Measurements from ENCODE around the gene CDPF1. TPM values are rescaled to one million over a fixed set of nuclear protein-coding genes. Genes with fewer than 3 reads are reported as not detected.
A peak's percentile ranks its signal among the peaks of the same experiment; 100 is the strongest.

The CDPF1 gene
- total and polyA plus RNA-seq, 10 donors = 7.7 to 19.6 (median 9.5) TPM

- H3K27ac ChIP-seq = peak overlapping the region in 2 of 8 donors; percentile 42 to 60
- H3K4me3 ChIP-seq = no peak overlapping the region
- TF ChIP-seq CTCF (IDR thresholded peaks at IDR 0.05 in 8 of 11, conservative IDR thresholded peaks at IDR 0.05 in 3 of 11) = no peak
- no peak for TF ChIP-seq POLR2AphosphoS5 (IDR thresholded peaks at IDR 0.05)
- TF ChIP-seq POLR2A (IDR thresholded peaks at IDR 0.05) = no peak
- peaks cover 4 to 56% (median 25%) of the 10 kb centered on the region in 6 donors for H3K4me1 ChIP-seq
- peaks cover 0 to 68% (median 13%) of the 10 kb centered on the region in 6 donors for H3K36me3 ChIP-seq
- no peak for DNase-seq
- WGBS, 5 donors = 61 to 86% (median 79%) methylated on average over 9 to 10 of the region's 10 CpGs
- no peaks in the 10 kb centered on the region for H3K27me3 ChIP-seq (replicated peaks in 1 of 7)
- intact Hi-C loops (cut with DNase I; ENCODE audit: low total_unique reads) = no loop called here
- H3K9me3 ChIP-seq = no peaks in the 10 kb centered on the region
These were observed 8.0 kb downstream of the CDPF1 start for GRCh38 chr22:46242076-46242475.

- WGBS, 5 donors = 62 to 82% (median 70%) methylated on average over 5 of the region's 5 CpGs
- Histone ChIP-seq H3K27ac (peak overlapping the region in 2 of 8 donors; percentile 42 to 60), H3K4me1 (peaks cover 4 to 54% (median 25%) of the 10 kb centered on the region in 6 donors)
These were observed 8.6 kb downstream of the CDPF1 start for GRCh38 chr22:46241396-46242007.

GRCh38 chr22:46240907-46241306 lies 9.2 kb downstream of the CDPF1 start:
- no peaks in the 10 kb centered on the region for H3K27me3 ChIP-seq (replicated peaks in 1 of 7)
- WGBS, 5 donors = 69 to 84% (median 81%) methylated on average over 7 of the region's 7 CpGs
- H3K36me3 ChIP-seq = peaks cover 0 to 68% (median 13%) of the 10 kb centered on the region in 6 donors
- intact Hi-C loops (cut with DNase I; ENCODE audit: low total_unique reads) = no loop called here
- no peaks in the 10 kb centered on the region for H3K9me3 ChIP-seq
- no peak for DNase-seq
- no peak for TF ChIP-seq POLR2A (IDR thresholded peaks at IDR 0.05)
- no peak for TF ChIP-seq POLR2AphosphoS5 (IDR thresholded peaks at IDR 0.05)
- TF ChIP-seq CTCF (IDR thresholded peaks at IDR 0.05 in 8 of 11, conservative IDR thresholded peaks at IDR 0.05 in 3 of 11) = no peak
- H3K4me1 ChIP-seq = peaks cover 4 to 53% (median 25%) of the 10 kb centered on the region in 6 donors
- H3K4me3 ChIP-seq = no peak overlapping the region
- peak overlapping the region in 2 of 8 donors; percentile 42 for H3K27ac ChIP-seq

More at GRCh38 chr22:46241396-46242007, 8.6 kb downstream of the CDPF1 start:
- intact Hi-C loops (cut with DNase I; ENCODE audit: low total_unique reads) = no loop called here
- DNase-seq = no peak
- Histone ChIP-seq H3K27me3 (replicated peaks in 1 of 7) (no peaks in the 10 kb centered on the region), H3K36me3 (peaks cover 0 to 68% (median 13%) of the 10 kb centered on the region in 6 donors), H3K4me3 (no peak overlapping the region), H3K9me3 (no peaks in the 10 kb centered on the region)
- TF ChIP-seq POLR2AphosphoS5 (IDR thresholded peaks at IDR 0.05) (no peak), POLR2A (IDR thresholded peaks at IDR 0.05) (no peak), CTCF (IDR thresholded peaks at IDR 0.05 in 8 of 11, conservative IDR thresholded peaks at IDR 0.05 in 3 of 11) (no peak)

GRCh38 chr22:46240506-46240905 lies 9.6 kb downstream of the CDPF1 start:
- no peak overlapping the region for H3K4me3 ChIP-seq
- 63 to 73% (median 68%) methylated on average over 6 of the region's 6 CpGs for WGBS, 5 donors
- no peak for DNase-seq
- H3K4me1 ChIP-seq = peaks cover 4 to 49% (median 25%) of the 10 kb centered on the region in 6 donors
- TF ChIP-seq CTCF (IDR thresholded peaks at IDR 0.05 in 8 of 11, conservative IDR thresholded peaks at IDR 0.05 in 3 of 11) = no peak
- TF ChIP-seq POLR2AphosphoS5 (IDR thresholded peaks at IDR 0.05) = no peak
- no peak for TF ChIP-seq POLR2A (IDR thresholded peaks at IDR 0.05)
- no peaks in the 10 kb centered on the region for H3K9me3 ChIP-seq
- H3K27ac ChIP-seq = peak overlapping the region in 2 of 8 donors; percentile 42
- no peaks in the 10 kb centered on the region for H3K27me3 ChIP-seq (replicated peaks in 1 of 7)
- intact Hi-C loops (cut with DNase I; ENCODE audit: low total_unique reads) = no loop called here
- peaks cover 0 to 68% (median 13%) of the 10 kb centered on the region in 6 donors for H3K36me3 ChIP-seq
